OCI-LY1 (cell line): Measurements from ENCODE around the gene ASAH2.

ENCODE experiments used
- H2AFZ ChIP-seq: fragments of 200-600 bp; sonication (generic), shearing (Covaris generic); 2 replicates; pipeline ENCODE4 v1.6.0; 2014; ENCODE audit warnings: antibody characterized with exemption, mild to moderate bottlenecking, low read length
- H3F3A ChIP-seq: fragments of 200-600 bp; sonication (generic), shearing (Covaris generic); 2 replicates; pipeline ENCODE4 v1.6.0; 2014; ENCODE audit warnings: mild to moderate bottlenecking, antibody characterized with exemption, low read length, moderate library complexity; ENCODE audit not compliant: insufficient read depth
- H3K27ac ChIP-seq: fragments of 200-600 bp; sonication (generic); 2 replicates; pipeline ENCODE4 v1.5.1; 2014; ENCODE audit warnings: low read length, mixed run types, mild to moderate bottlenecking, low read depth; ENCODE audit not compliant: poor library complexity, severe bottlenecking
- H3K27me3 ChIP-seq: fragments of 200-600 bp; sonication (generic); 2 replicates; pipeline ENCODE4 v1.6.0; 2014; ENCODE audit warnings: antibody characterized with exemption, mild to moderate bottlenecking, low read length, moderate library complexity; ENCODE audit not compliant: insufficient read depth
- H3K36me3 ChIP-seq: fragments of 200-600 bp; sonication (generic); 2 replicates; pipeline ENCODE4 v1.6.1; 2014; ENCODE audit warnings: mild to moderate bottlenecking, antibody characterized with exemption, low read length, moderate library complexity, mixed read lengths; ENCODE audit not compliant: insufficient read depth
- H3K4me1 ChIP-seq: fragments of 200-600 bp; sonication (generic); 2 replicates; pipeline ENCODE4 v1.5.1; 2014; ENCODE audit warnings: mild to moderate bottlenecking, low read length, moderate library complexity; ENCODE audit not compliant: insufficient read depth, severe bottlenecking
- H3K4me2 ChIP-seq: fragments of 200-600 bp; sonication (generic), shearing (Covaris generic); 2 replicates; pipeline ENCODE4 v1.6.1; 2014; ENCODE audit warnings: low read length
- H3K4me3 ChIP-seq: fragments of 200-600 bp; sonication (generic); 2 replicates; pipeline ENCODE4 v1.5.1; 2014; ENCODE audit warnings: low read length, low read depth, mild to moderate bottlenecking, mixed read lengths; ENCODE audit not compliant: poor library complexity, severe bottlenecking
- H3K79me2 ChIP-seq: fragments of 200-600 bp; shearing (Covaris generic); 2 replicates; pipeline ENCODE4 v1.6.1; 2016; ENCODE audit warnings: mixed run types, low read length, mixed read lengths; ENCODE audit not compliant: insufficient read depth
- H3K9ac ChIP-seq: fragments of 200-600 bp; sonication (generic), shearing (Covaris generic); 2 replicates; pipeline ENCODE4 v1.6.1; 2014; ENCODE audit warnings: mild to moderate bottlenecking, low read length, mixed read lengths
- H3K9me2 ChIP-seq: fragments of 200-600 bp; sonication (generic), shearing (Covaris generic); 2 replicates; pipeline ENCODE4 v1.6.1; 2014; ENCODE audit warnings: low read depth, mild to moderate bottlenecking, low read length, mixed read lengths
- H3K9me3 ChIP-seq: fragments of 200-600 bp; shearing (Covaris generic); 2 replicates; pipeline ENCODE4 v1.6.1; 2014; ENCODE audit warnings: low read length, mixed read lengths
- H4K20me1 ChIP-seq: fragments of 200-600 bp; sonication (generic), shearing (Covaris generic); 2 replicates; pipeline ENCODE4 v1.6.0; 2016; ENCODE audit warnings: mild to moderate bottlenecking, low read length; ENCODE audit not compliant: insufficient read depth
- CTCF ChIP-seq: fragments of 200-600 bp; sonication (generic), shearing (Covaris generic); IDR thresholded peaks from 2 replicates; pipeline ENCODE4 v1.5.1; 2017; ENCODE audit warnings: mild to moderate bottlenecking, antibody characterized with exemption, low read length, moderate library complexity, mixed read lengths
- EZH2 ChIP-seq: fragments of 200-600 bp; sonication (generic), shearing (Covaris generic); IDR thresholded peaks from 2 replicates; pipeline ENCODE4 v1.8.0; 2017; ENCODE audit warnings: borderline replicate concordance, mixed run types, mild to moderate bottlenecking, antibody characterized with exemption, low read length, moderate library complexity, mixed read lengths

Gene ASAH2

DNA sequence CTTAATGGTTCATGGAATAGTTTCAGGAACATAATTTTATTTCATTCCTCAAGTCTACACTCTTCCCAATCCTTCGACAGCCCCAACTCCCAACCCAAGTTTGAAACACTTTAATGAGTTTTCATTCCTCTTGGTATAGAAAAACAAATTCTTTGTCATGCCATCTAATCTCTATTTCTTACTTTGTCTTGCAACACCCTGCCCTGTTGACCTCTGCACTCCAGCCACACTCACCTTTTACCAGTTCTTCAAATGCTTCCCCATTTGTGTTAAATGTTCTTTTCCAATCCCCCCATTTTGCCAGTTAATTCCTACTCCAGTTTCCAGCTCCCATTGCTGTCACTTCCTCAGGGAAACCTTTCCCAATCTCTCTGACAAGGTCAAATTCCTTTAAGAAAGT lies 21.9 kb downstream of the ASAH2 start:
- Histone ChIP-seq H3K27me3 (no peaks in the 10 kb centered on the region), H4K20me1 (no peaks in the 10 kb centered on the region), H2AFZ (no peak overlapping the region), H3K9ac (no peak overlapping the region), H3K9me3 (no peaks in the 10 kb centered on the region), H3K4me1 (peaks cover 2% of the 10 kb centered on the region), H3K27ac (no peak overlapping the region), H3K4me3 (no peak overlapping the region), H3K36me3 (no peaks in the 10 kb centered on the region), H3K4me2 (no peak overlapping the region), H3F3A (no peaks in the 10 kb centered on the region), H3K9me2 (no peaks in the 10 kb centered on the region), H3K79me2 (no peaks in the 10 kb centered on the region)
- TF ChIP-seq EZH2, result no peak
- no peak for TF ChIP-seq CTCF

- Histone ChIP-seq H3K79me2 (no peaks in the 10 kb centered on the region), H3K4me3 (no peak overlapping the region), H3K9ac (no peak overlapping the region), H3F3A (no peaks in the 10 kb centered on the region), H3K27me3 (no peaks in the 10 kb centered on the region), H2AFZ (no peak overlapping the region), H3K4me1 (peaks cover 2% of the 10 kb centered on the region), H3K9me3 (no peaks in the 10 kb centered on the region), H3K36me3 (no peaks in the 10 kb centered on the region), H3K9me2 (no peaks in the 10 kb centered on the region), H3K27ac (no peak overlapping the region), H3K4me2 (no peak overlapping the region), H4K20me1 (no peaks in the 10 kb centered on the region)
- TF ChIP-seq EZH2, result no peak
- no peak for TF ChIP-seq CTCF
These were observed 22.6 kb downstream of the ASAH2 start for GRCh38 chr10:50228672-50229071.

DNA sequence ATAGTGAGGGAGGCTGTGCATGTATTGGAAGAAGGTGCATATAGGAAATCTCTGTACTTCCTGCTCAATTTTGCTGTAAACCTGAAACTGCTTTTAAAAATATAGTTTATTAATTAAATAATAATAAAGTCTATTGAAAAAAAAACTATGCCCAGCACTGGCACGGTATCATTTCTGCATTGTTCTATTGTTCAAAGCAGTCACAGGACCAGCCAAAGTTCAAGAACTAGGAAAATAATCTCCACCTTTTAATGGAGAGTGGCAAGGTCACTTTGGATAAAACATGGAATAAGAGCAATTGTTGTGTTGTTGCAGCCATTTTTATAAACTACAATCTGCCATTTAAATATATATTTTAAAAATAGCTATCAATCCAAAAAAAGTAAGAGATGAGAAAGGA lies 24.7 kb downstream of the ASAH2 start:
- no peaks in the 10 kb centered on the region for H3K79me2 ChIP-seq
- TF ChIP-seq EZH2, result no peak
- no peak for TF ChIP-seq CTCF

More for the DNA sequence above, 24.7 kb downstream of the ASAH2 start:
- Histone ChIP-seq H3K9ac (no peak overlapping the region), H3F3A (no peaks in the 10 kb centered on the region), H3K27ac (no peak overlapping the region), H3K27me3 (no peaks in the 10 kb centered on the region), H3K4me2 (no peak overlapping the region), H2AFZ (no peak overlapping the region), H3K9me3 (no peaks in the 10 kb centered on the region), H3K4me1 (peaks cover 2% of the 10 kb centered on the region), H4K20me1 (no peaks in the 10 kb centered on the region), H3K36me3 (no peaks in the 10 kb centered on the region), H3K4me3 (no peak overlapping the region), H3K9me2 (no peaks in the 10 kb centered on the region)
